PFSK-1 (cell line): Measurements from ENCODE around the gene AKAP13.

Source experiments
- FOXP2 ChIP-seq: optimal IDR thresholded peaks from 2 replicates; pipeline ENCODE3; 2011; ENCODE audit warnings: borderline replicate concordance, control low read depth, inconsistent platforms; ENCODE audit not compliant: insufficient read depth; ENCODE audit errors: extremely low read length, extremely low read depth
- POLR2AphosphoS5 ChIP-seq: IDR thresholded peaks from 2 replicates; pipeline ENCODE4 v1.6.1; 2012; ENCODE audit warnings: low read depth, mild to moderate bottlenecking, control low read depth, low read length, moderate library complexity
- SIN3A ChIP-seq: IDR thresholded peaks from 2 replicates; pipeline ENCODE4 v1.6.1; 2012; ENCODE audit warnings: mild to moderate bottlenecking, low read length, moderate library complexity, borderline replicate concordance; ENCODE audit not compliant: insufficient read depth
- TAF1 ChIP-seq: IDR thresholded peaks from 2 replicates; pipeline ENCODE4 v1.6.1; 2012; ENCODE audit warnings: low read length, control low read depth, borderline replicate concordance; ENCODE audit not compliant: insufficient read depth
- TF ChIP-seq, protein P1 (sequence below), 2 experiments: IDR thresholded peaks; 2 replicates each; pipeline versions ENCODE4 v1.6.1 to v1.8.0; 2011 to 2012; ENCODE audit warnings: low read depth in 2 of 2, low read length in 2 of 2, control low read depth in 1 of 2, inconsistent platforms in 1 of 2, mild to moderate bottlenecking in 1 of 2, moderate library complexity in 1 of 2; ENCODE audit not compliant: insufficient read depth in 1 of 2

AKAP13 gene

DNA sequence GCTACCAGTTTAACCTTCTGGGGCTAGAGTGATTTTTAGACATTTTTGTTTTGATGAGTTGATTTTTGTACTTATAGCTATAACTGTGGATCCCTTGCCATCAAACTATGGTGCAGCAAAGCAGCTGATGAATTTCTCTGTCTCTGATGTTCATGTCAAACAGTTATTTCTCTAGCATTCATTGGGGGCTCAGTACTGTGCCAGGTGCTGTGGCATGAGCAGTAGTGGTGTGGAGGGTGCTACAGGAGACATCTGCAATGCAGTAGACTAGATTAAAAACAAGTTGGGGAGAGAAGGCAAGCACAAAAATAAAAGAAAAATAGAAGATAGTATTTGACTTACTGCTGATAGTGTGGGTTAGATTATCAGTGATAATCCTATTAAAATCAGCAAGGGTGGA, 95.3 kb downstream of the AKAP13 start:
- TF ChIP-seq, protein P1, sequence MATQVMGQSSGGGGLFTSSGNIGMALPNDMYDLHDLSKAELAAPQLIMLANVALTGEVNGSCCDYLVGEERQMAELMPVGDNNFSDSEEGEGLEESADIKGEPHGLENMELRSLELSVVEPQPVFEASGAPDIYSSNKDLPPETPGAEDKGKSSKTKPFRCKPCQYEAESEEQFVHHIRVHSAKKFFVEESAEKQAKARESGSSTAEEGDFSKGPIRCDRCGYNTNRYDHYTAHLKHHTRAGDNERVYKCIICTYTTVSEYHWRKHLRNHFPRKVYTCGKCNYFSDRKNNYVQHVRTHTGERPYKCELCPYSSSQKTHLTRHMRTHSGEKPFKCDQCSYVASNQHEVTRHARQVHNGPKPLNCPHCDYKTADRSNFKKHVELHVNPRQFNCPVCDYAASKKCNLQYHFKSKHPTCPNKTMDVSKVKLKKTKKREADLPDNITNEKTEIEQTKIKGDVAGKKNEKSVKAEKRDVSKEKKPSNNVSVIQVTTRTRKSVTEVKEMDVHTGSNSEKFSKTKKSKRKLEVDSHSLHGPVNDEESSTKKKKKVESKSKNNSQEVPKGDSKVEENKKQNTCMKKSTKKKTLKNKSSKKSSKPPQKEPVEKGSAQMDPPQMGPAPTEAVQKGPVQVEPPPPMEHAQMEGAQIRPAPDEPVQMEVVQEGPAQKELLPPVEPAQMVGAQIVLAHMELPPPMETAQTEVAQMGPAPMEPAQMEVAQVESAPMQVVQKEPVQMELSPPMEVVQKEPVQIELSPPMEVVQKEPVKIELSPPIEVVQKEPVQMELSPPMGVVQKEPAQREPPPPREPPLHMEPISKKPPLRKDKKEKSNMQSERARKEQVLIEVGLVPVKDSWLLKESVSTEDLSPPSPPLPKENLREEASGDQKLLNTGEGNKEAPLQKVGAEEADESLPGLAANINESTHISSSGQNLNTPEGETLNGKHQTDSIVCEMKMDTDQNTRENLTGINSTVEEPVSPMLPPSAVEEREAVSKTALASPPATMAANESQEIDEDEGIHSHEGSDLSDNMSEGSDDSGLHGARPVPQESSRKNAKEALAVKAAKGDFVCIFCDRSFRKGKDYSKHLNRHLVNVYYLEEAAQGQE (IDR thresholded peaks at IDR 0.05; ENCODE audit: insufficient read depth in 1 of 2, low read depth in 2 of 2, low read length in 2 of 2), result no peak
- TF ChIP-seq TAF1 (no peak), POLR2AphosphoS5 (no peak), FOXP2 (no peak), SIN3A (no peak)

DNA sequence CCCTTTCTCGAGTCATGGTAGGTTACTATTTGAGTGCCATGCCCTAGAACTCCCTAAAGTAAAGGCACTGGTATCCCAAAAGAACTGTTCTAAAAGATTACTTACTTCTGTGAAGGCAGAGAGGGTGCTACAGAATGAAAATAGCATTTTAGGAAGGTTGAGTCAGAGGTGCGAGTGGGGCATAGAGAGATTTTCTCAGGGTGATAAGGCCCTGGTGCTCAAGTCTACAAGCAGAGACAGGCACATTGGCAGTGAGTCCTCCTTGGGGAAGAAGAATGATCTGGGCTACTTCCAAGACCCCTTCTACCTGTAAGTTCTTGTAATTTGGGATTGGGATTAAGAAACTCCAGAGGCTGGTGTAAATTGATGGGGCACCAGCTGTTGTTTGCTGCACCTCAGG, 96.7 kb downstream of the AKAP13 start:
- TF ChIP-seq TAF1 (no peak), FOXP2 (no peak), SIN3A (no peak), POLR2AphosphoS5 (no peak)
- TF ChIP-seq, protein P1 (IDR thresholded peaks at IDR 0.05; ENCODE audit: insufficient read depth in 1 of 2, low read depth in 2 of 2, low read length in 2 of 2), result no peak

- TF ChIP-seq FOXP2, result no peak
- no peak for TF ChIP-seq TAF1
- TF ChIP-seq SIN3A, result no peak
- TF ChIP-seq, protein P1 (IDR thresholded peaks at IDR 0.05; ENCODE audit: insufficient read depth in 1 of 2, low read depth in 2 of 2, low read length in 2 of 2), result no peak
- TF ChIP-seq POLR2AphosphoS5, result no peak
These were observed 97.3 kb downstream of the AKAP13 start for GRCh38 chr15:85477730-85478129.

GRCh38 chr15:85479071-85479647, 98.8 kb downstream of the AKAP13 start:
- no peak for TF ChIP-seq TAF1
- no peak for TF ChIP-seq POLR2AphosphoS5
- TF ChIP-seq SIN3A, result no peak
- no peak for TF ChIP-seq FOXP2
- TF ChIP-seq, protein P1 (IDR thresholded peaks at IDR 0.05; ENCODE audit: insufficient read depth in 1 of 2, low read depth in 2 of 2, low read length in 2 of 2), result no peak

- TF ChIP-seq TAF1 (no peak), SIN3A (no peak)
- TF ChIP-seq, protein P1 (IDR thresholded peaks at IDR 0.05; ENCODE audit: insufficient read depth in 1 of 2, low read depth in 2 of 2, low read length in 2 of 2), result no peak
These were observed 100.5 kb downstream of the AKAP13 start for GRCh38 chr15:85480923-85481322.
